OCI-LY3 (cell line): ENCODE measurements around the gene SEPHS1.

Experiments used
- EZH2phosphoT487 ChIP-seq: fragments of 200-600 bp; shearing (Covaris generic); IDR thresholded peaks from 2 replicates; pipeline ENCODE4 v1.6.1; 2018; ENCODE audit warnings: antibody characterized with exemption, mixed run types, low read depth
- TF ChIP-seq, protein P1 (sequence below): fragments of 200-600, 300-600 bp; sonication (generic); IDR thresholded peaks from 2 replicates; pipeline ENCODE4 v1.5.1; 2014; ENCODE audit warnings: antibody characterized with exemption, low read length, low read depth

DNA sequence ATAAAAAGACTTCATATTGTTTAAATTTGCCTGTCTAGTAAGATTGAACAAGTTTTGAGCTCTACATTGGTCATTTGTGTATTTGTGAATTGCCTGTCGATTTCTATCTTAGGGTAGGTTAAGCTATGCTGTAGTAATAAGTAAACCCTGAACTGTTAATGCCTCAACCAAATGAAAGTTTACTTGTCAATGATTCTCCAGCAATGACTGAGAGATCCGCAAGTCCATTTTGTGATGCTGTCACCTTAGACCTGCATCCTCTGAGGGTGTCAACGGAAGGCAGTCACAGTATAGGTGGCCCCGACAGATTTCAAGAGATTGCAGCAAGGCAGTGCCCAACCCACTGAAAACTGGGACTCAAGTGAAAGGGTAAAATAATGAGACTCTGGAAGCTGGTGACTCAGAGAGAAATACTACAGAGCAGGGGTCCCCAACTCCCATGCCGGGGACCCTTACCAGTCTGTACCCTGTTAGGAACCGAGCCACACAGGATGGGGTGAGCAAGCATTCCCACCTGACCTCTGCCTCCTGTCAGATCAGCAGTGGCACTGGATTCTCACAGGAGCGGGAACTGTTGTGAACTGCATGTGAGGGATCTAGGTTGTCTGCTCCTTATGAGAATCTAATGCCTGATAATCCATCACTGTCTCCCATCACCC is 37.4 kb downstream of the SEPHS1 start:
- TF ChIP-seq, protein P1, sequence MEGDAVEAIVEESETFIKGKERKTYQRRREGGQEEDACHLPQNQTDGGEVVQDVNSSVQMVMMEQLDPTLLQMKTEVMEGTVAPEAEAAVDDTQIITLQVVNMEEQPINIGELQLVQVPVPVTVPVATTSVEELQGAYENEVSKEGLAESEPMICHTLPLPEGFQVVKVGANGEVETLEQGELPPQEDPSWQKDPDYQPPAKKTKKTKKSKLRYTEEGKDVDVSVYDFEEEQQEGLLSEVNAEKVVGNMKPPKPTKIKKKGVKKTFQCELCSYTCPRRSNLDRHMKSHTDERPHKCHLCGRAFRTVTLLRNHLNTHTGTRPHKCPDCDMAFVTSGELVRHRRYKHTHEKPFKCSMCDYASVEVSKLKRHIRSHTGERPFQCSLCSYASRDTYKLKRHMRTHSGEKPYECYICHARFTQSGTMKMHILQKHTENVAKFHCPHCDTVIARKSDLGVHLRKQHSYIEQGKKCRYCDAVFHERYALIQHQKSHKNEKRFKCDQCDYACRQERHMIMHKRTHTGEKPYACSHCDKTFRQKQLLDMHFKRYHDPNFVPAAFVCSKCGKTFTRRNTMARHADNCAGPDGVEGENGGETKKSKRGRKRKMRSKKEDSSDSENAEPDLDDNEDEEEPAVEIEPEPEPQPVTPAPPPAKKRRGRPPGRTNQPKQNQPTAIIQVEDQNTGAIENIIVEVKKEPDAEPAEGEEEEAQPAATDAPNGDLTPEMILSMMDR: no peak
- TF ChIP-seq EZH2phosphoT487: no peak
